Heart left ventricle (tissue), 16 donors: ENCODE data around the gene DUT. TPM values are rescaled to one million over a fixed set of nuclear protein-coding genes. Genes with fewer than 3 reads are reported as not detected.
"Not testable (repeated sequence)": the region's sequence is repeated elsewhere in the genome, so short reads cannot be mapped to it uniquely, and the experiment has no call there.

Experiments used
- ATAC-seq, 4 donors: fragments of 200-7000 bp; cut with Tn5 transposase; one replicate each; pipeline ENCODE4 v1.9.1; 2020 to 2022; ENCODE audit warnings: moderate library complexity in 4 of 4, mild to moderate bottlenecking in 3 of 4, moderate number of reproducible peaks in 1 of 4
- DNase-seq, 5 donors: peaks; one replicate each; pipeline ENCODE4 v3.0.0-alpha.2; 2020
- H3K27ac ChIP-seq, 12 donors: fragments of 200-600 bp; sonication (generic) in 4 of 12; one replicate each; pipeline versions ENCODE4 v1.5.0 to v1.8.0; 2016 to 2022; ENCODE audit warnings: mild to moderate bottlenecking in 2 of 12
- H3K27me3 ChIP-seq, 9 donors: fragments of 200-600 bp; sonication (generic) in 2 of 9; one replicate each; pipeline versions ENCODE4 v1.5.1 to v1.8.0; 2016 to 2022; ENCODE audit warnings: mild to moderate bottlenecking in 3 of 9
- H3K36me3 ChIP-seq, 9 donors: fragments of 200-600 bp; sonication (generic) in 2 of 9; one replicate each; pipeline versions ENCODE4 v1.5.0 to v1.8.0; 2018 to 2022; ENCODE audit warnings: mild to moderate bottlenecking in 2 of 9
- H3K4me1 ChIP-seq, 12 donors: fragments of 200-600 bp; sonication (generic) in 4 of 12; one replicate each; pipeline versions ENCODE4 v1.5.0 to v1.8.0; 2016 to 2022; ENCODE audit warnings: mild to moderate bottlenecking in 3 of 12
- H3K4me3 ChIP-seq, 12 donors: fragments of 200-600 bp; sonication (generic) in 4 of 12; one replicate each; pipeline versions ENCODE4 v1.5.0 to v1.8.0; 2017 to 2022; ENCODE audit warnings: mild to moderate bottlenecking in 9 of 12, moderate library complexity in 4 of 12
- H3K9me3 ChIP-seq, 12 donors: fragments of 200-600 bp; sonication (generic) in 4 of 12; one replicate each; pipeline versions ENCODE4 v1.5.0 to v1.8.0; 2016 to 2022; ENCODE audit warnings: mild to moderate bottlenecking in 1 of 12
- POLR2A ChIP-seq, 2 donors: fragments of 450-650 bp; IDR thresholded peaks; one replicate each; pipeline ENCODE4 v1.6.1; 2017; ENCODE audit warnings: antibody characterized with exemption in 2 of 2, mild to moderate bottlenecking in 2 of 2, moderate library complexity in 2 of 2
- WGBS, 4 donors: extraction: QIAGEN DNeasy Blood & Tissue Kit in 2 of 4; methylation state at CpG; one replicate each; pipeline versions ENCODE4 v1.1.5 to v1.1.7; 2013 to 2018; 5-methylcytosine and 5-hydroxymethylcytosine counted together
- intact Hi-C, 10 donors: fragments of 100-400 bp; cut with DNase I; formaldehyde crosslinking; loops; one replicate each; pipeline versions ENCODE4 v1.11.1 to v1.14.2; 2022
- polyA plus RNA-seq, 2 donors: library from polyadenylated mRNA; stranded (reverse); fragments of 200-250 nt; gene quantifications; one replicate each; pipeline ENCODE4 v1.2.3, GENCODE V29; 2013
- total RNA-seq, 9 donors: library from RNA; depleted of rRNA in 2 of 9; stranded (reverse); fragments of >200 nt in 2 of 9; fragmentation: NEBNext Ultra II Directional in 3 of 9; extraction: Animal tissue kit (Norgen Biotek cat#: 25700) in 3 of 9; gene quantifications; one replicate each; pipeline versions ENCODE4 v1.1.0 to v1.2.4, GENCODE V29; 2016 to 2023
- TF ChIP-seq, protein P1 (sequence below), 12 donors: fragments of 200-600 bp; sonication (generic) in 4 of 12; IDR thresholded peaks; one replicate each; pipeline versions ENCODE4 v1.5.0 to v1.8.0; 2018 to 2022; ENCODE audit warnings: antibody characterized with exemption in 12 of 12, mild to moderate bottlenecking in 5 of 12
- donor health status: ischemic (EF 13 %, LVEDD 7.1; RV severe dilation, severe dysfunction).
- donor health status: healthy with polysubstance abuse.
- donor health status: DM: no; HTN: yes; CAD: no.
- donor health status: DM: no; HTN: no; CAD: no.
- donor health status: ischemic (EF 25% LVEDD 6.9; RV normal size, moderate dysfunction).
- donor health status: ischemic (EF 25% LVEDD 5.7; RV mildly dilated, moderate dysfunction).
- donor health status: healthy.
- donor health status: DM: yes; HTN: yes; CAD: no.
- donor health status: ischemic (EF 35%, LVEDD 5.7; RV mildly dilated, moderate dysfunction).
- donor health status: nonischemic (EF 11% LVEDD 7.7; RV severe dilation, severe dysfunction).
- donor health status: DM: yes; HTN: yes; CAD: no.
- donor health status: PGD.
- donor health status: ischemic (EF 29% LVEDD 5.4; RV normal size, mild dysfunction).
- donor health status: nonischemic (EF 23%, LVEDD 6.1; RV moderate dilation, normal function).

The DUT gene
- total and polyA plus RNA-seq, 11 donors = 44.0 to 79.9 (median 59.6) TPM

DNA sequence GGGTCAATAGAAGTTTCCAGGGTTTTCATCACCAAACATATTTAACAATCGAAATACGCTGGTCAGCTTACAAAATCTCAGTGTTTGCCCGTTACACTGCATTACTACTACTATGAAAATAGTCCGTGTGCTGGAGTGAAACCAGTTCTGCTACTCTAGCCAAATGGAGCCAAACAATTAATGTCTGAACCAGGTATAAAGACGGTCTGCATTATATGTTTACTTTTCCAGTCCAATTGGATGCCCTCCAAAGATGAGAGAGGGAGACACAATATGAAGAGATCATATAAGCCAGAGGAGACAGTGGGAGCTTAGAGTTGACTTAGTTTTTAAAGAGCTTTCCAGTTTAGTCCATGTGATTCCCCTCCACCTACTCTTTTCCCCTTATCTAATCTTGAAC is 6.3 kb upstream of the DUT start:
- Histone ChIP-seq H3K4me3 (no peak overlapping the region), H3K4me1 (peaks cover 0 to 4% (median under 1%) of the 10 kb centered on the region in 12 donors), H3K9me3 (no peaks in the 10 kb centered on the region), H3K27ac (no peak overlapping the region), H3K36me3 (no peaks in the 10 kb centered on the region), H3K27me3 (no peaks in the 10 kb centered on the region)
- no peak for DNase-seq
- no peak for ATAC-seq
- WGBS, 4 donors = 74 to 76% (median 75%) methylated on average over 5 of the region's 5 CpGs
- TF ChIP-seq, protein P1, sequence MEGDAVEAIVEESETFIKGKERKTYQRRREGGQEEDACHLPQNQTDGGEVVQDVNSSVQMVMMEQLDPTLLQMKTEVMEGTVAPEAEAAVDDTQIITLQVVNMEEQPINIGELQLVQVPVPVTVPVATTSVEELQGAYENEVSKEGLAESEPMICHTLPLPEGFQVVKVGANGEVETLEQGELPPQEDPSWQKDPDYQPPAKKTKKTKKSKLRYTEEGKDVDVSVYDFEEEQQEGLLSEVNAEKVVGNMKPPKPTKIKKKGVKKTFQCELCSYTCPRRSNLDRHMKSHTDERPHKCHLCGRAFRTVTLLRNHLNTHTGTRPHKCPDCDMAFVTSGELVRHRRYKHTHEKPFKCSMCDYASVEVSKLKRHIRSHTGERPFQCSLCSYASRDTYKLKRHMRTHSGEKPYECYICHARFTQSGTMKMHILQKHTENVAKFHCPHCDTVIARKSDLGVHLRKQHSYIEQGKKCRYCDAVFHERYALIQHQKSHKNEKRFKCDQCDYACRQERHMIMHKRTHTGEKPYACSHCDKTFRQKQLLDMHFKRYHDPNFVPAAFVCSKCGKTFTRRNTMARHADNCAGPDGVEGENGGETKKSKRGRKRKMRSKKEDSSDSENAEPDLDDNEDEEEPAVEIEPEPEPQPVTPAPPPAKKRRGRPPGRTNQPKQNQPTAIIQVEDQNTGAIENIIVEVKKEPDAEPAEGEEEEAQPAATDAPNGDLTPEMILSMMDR (IDR thresholded peaks at IDR 0.05) = no peak
- no peak for TF ChIP-seq POLR2A (IDR thresholded peaks at IDR 0.05)
- intact Hi-C loops = no loop called here

DNA sequence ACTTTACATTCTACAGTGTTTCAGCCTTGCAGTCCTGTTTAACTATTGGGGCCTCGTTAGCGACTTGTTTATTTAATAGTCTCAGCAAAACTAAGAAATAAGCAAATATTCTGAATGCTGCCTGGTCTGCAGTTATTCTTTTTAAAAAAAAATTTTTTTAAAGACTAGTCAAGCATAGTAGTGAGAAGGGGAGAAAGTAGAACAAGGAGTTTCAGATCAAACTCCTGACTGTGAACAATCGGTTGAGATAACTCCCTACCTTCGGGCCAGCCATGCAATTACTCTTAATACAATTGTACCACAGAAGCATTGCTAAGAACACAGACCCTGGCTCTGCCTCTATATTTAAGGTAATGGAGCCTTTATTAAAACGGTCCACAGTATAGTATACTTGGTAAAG is 5.8 kb upstream of the DUT start:
- ATAC-seq = no peak
- TF ChIP-seq POLR2A (IDR thresholded peaks at IDR 0.05) = no peak
- TF ChIP-seq, protein P1 (IDR thresholded peaks at IDR 0.05) = no peak
- WGBS, 4 donors = 87 to 89% (median 88%) methylated on average over 5 of the region's 5 CpGs
- Histone ChIP-seq H3K9me3 (no peaks in the 10 kb centered on the region), H3K4me1 (peaks cover 0 to 8% (median 5%) of the 10 kb centered on the region in 12 donors), H3K27ac (no peak overlapping the region), H3K36me3 (no peaks in the 10 kb centered on the region), H3K4me3 (no peak overlapping the region), H3K27me3 (no peaks in the 10 kb centered on the region)
- intact Hi-C loops = no loop called here
- no peak for DNase-seq

DNA sequence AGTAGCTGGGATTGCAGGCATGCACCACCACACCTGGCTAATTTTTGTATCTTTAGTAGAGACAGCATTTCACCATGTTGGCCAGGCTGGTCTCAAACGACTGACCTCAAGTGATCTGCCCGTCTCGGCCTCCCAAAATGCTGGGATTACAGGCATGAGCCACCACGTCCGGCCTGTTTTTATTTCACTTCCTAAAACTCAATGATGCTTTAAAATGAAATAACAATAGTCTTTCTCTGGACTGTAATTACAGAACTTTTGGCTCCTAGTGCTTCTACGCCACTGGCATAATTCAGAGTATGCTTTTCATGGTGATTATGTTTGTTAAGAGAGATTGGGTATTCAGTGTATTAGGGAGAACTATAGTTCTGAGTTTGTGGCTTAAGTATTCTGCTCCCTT is 5.0 kb upstream of the DUT start:
- H3K36me3 ChIP-seq, H3K4me3 ChIP-seq, H3K9me3 ChIP-seq, H3K27me3 ChIP-seq, intact Hi-C loops, H3K27ac ChIP-seq, DNase-seq, ATAC-seq: not testable (repeated sequence)
- peaks cover 0 to 10% (median 7%) of the 10 kb centered on the region in 12 donors for H3K4me1 ChIP-seq
- 90 to 92% (median 91%) methylated on average over 6 of the region's 6 CpGs for WGBS, 4 donors

DNA sequence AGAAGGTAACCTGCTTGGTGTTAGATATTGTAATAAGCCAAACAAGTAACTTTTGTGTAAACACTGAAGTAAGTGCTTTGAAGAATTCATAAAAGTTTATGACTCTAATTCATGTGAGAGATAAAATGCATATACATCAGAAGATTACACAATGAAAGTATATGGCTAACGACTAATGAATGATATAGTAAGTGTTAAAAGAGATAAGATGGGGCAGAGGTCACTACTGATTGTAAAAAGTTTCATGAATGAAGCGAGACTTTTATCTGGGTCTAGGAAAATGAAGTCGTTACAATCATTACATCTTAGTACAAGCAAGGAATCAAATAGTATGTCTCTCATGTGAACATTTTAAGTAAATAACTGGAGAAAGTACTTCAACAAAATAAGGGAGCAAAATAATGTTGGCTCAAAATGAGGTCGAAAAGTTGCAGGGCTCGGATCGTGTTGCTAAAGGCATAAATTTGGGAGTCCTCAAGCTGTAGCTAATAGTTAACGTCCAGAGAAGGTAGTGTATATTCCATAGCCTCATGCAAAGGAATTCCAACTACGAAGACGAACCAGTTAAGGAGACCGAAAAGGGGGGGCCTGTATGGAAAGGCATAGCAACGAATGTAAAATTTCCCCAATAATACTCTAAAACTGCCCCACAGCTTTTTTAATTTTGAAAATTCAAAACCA is 984 bp upstream of the DUT start:
- Histone ChIP-seq H3K27ac (peak overlapping the region; percentile 93 to 100 (median 98)), H3K4me1 (peaks cover 0 to 18% (median 14%) of the 10 kb centered on the region in 12 donors), H3K27me3 (no peaks in the 10 kb centered on the region), H3K4me3 (peak overlapping the region; percentile 69 to 96 (median 90)), H3K9me3 (no peaks in the 10 kb centered on the region), H3K36me3 (peaks cover 0 to 23% (median 15%) of the 10 kb centered on the region in 9 donors)
- intact Hi-C loops = no loop called here
- no peak for TF ChIP-seq POLR2A (IDR thresholded peaks at IDR 0.05)
- TF ChIP-seq, protein P1 (IDR thresholded peaks at IDR 0.05) = no peak
- 18 to 20% (median 19%) methylated on average over 11 of the region's 11 CpGs for WGBS, 4 donors
- ATAC-seq = no peak
- DNase-seq = no peak
